Measurements from ENCODE around the gene MLYCD.
A peak's percentile ranks its signal among the peaks of the same experiment; 100 is the strongest.

Gene MLYCD

DNA sequence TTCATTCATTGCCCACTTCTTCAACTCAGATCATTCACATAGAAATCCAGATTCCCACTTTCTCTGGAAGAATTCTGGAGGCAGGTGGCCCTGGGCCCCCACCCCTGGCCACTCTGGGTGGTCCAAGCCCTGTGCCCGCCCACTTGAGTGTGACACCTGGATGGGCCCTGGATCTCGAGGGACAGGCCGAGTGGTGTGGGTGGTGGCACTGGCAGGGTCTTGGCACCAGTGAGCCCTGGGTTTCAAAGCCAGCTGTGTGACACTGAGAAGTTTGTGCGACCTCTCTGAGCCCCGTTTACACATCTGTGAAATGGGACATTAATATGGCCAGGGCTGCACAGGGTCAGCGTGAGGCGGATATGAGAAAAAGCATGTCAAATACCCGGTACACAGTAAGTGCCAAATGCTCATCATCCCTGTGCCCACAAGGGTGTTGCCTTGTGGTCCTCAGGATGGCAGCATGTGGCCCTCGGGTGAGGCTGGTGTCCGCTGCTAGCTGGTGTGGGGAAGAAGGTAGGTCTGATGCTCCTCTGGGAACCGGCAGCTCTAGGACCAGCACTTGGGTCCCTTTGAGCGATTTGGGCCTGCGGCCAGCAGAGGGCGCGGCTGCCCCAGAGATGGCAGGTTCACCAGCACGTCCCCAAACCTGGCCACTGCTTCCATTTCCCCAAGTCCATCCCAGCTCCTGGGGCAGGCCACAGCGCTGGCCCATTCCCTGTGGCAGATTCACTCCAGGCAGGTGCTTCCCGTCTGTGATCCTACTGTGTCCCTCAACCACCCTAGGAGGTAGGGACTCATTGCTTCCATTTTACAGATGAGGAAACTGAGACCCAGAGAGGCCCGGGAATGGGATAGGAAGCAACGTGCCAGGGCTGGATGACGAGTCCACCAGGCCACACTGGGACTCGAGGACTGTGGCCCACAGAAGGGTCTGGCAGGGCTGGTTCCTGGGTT is 57.7 kb downstream of the MLYCD start:
- DNase-seq (ENCODE audit: low spot score), result peak; percentile 72

DNA sequence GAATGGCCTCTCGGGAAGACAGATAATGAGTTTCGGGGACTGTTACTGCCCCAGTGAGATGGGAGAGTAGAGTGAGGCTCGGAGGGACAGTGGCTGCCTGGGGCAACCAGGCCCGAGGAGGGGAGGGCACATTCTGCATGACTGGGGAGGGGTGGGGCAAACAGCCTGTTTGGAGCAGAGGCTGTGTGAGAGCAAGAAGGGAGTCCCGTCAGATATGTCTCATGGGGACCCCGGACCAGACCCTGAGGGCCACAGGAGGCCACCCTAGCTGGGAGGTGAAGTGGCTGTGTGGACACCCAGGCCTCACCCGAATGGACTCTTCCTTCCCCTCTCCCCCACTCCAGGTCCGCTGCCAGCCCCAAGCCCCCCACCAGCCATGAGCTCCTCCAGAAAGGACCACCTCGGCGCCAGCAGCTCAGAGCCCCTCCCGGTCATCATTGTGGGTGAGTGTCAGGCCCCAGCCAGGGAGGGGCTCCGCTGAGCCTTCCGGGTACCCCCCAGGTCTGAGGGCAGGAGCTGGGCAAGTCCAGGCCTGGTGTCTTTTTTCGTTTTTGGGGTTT is 58.5 kb downstream of the MLYCD start:
- no peak for DNase-seq (ENCODE audit: low spot score)

DNA sequence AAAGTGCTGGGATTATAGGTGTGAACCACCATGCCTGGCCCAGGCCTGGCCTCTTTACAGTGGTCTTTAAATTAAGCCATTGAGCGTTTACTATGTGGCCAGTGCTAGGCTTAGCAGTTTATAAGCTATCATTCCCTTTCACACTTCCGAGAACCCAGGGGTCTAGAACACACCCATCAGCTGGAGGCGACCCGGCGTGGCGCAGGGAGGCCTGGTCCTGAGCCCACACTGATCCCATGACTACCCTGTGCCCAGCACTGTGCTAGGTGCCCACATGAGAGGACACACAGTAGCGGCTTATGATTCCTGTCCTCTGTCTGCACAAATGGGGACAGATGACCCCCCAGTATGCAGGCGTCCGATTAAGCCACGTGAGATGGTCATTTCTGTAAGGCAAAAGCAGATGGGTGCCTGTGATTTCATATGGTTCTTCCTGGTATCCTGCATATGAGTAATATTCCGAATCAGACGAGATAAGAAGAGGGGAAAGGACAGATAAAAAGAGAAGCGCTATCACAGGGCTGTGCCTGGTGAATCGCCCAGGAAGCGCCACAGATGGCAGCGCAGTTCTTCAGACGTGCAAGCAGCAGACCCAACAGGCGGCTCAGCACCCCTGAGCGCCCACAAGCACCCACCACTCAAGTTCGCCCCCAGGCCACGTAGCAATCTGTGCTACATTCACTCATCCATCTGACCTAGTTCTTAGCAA is 59.4 kb downstream of the MLYCD start:
- no peak for DNase-seq (ENCODE audit: low spot score)

DNA sequence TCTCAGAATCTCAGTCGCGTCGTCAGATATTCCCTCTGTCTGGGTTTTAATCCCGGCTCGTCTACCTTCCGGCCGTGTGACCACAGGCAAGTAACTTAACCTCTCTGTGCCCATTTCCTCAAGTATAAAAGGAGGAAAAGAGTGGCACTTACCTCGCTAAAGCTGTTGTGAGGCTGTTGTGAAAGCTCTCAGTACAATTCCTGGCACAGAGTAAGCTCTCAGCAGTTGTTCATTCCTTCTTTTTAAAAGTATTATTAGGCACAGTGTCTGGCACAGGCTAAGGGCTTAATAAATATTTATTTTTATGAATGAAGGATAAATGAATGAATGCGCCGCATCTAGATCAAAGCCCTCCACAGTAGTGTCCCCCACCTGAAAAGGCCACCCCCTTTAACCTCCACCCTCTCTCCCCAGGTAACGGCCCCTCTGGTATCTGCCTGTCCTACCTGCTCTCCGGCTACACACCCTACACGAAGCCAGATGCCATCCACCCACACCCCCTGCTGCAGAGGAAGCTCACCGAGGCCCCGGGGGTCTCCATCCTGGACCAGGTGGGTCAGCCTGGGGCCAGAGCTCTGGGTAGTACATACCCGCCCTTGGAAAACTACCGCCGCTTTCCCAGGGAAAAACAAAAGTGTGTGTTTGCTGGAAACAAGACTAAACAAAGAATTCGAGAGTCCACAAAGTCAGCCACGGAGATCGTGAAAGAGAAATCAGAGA is 60.1 kb downstream of the MLYCD start:
- no peak for DNase-seq (ENCODE audit: low spot score)

DNA sequence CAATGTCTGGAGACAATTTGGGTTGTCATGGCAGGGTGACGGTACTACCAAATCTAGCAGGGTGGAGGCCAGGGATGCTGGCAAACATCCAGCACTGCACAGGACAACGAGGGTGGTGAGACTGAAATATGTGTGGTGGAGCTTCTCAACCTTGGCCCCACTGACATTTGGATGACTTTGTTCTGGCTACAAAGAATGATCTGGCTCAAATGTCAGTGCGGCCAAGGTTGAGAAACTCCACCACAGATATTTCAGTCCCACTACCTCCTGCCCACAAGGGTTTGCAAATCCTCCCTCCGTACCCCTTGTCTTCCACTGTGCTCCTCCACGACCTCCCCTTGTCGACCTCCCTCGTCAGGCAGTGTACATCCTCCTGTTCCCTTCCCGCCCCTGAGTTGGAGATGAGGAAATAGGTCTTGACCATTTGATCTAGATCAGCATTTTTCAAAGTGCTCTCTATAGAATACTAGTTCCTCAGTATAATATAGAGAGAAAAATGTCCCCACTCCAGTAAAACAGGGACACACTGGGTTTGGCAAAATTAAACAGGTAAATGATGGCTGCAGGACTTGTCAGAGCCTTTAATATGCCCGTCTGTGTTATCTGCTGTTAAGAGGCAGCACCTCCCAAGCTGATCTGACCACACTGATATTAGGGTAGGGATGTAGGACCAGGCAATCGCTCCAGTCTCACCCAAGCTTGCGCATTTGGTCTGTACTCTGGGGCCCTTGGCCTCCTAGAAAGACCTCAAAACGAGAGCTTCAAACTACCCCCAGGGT is 60.9 kb downstream of the MLYCD start:
- DNase-seq (ENCODE audit: low spot score), result no peak

DNA sequence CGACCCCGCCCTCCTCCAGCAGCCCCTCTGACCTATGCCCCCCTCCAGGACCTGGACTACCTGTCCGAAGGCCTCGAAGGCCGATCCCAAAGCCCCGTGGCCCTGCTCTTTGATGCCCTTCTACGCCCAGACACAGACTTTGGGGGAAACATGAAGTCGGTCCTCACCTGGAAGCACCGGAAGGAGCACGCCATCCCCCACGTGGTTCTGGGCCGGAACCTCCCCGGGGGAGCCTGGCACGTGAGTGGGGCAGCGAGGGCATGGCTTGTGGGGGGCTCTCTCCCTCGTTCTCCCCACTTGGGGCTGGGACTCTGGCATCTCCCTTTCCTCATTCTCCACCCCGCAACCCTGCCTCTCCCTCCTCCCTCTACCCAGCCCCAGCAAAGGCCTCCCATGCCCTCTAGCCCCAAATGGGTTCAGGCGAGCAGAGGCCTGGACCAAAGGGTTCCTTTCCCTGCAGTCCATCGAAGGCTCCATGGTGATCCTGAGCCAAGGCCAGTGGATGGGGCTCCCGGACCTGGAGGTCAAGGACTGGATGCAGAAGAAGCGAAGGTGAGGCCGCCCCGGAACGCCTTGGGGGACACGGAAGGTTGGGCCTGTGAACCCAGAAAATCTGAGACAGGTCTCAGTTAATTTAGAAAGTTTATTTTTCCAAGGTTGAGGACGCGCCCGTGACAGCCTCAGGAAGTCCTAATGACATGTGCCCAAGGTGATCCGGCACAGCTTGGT is 61.8 kb downstream of the MLYCD start:
- DNase-seq (ENCODE audit: low spot score), result no peak

DNA sequence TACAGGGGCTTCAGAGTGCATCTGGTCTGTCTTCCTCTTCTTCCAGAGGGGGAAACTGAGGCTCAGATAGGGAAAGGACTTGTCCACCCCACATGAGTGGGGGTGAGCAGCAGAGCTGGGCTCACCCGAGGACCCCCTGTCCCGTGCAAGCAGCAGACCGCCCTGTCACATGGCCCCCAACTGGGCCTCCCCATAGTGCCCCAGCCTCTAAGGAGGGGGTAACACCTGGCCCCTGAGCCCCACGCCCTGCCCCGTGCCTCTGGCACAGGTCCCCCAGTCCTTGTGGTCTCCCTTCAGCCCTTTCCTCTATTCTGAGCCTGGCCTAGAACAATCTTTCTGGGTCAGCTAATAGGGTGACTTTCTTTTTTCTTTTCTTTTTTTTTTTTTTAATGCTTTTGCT is 62.7 kb downstream of the MLYCD start:
- no peak for DNase-seq (ENCODE audit: low spot score)

DNA sequence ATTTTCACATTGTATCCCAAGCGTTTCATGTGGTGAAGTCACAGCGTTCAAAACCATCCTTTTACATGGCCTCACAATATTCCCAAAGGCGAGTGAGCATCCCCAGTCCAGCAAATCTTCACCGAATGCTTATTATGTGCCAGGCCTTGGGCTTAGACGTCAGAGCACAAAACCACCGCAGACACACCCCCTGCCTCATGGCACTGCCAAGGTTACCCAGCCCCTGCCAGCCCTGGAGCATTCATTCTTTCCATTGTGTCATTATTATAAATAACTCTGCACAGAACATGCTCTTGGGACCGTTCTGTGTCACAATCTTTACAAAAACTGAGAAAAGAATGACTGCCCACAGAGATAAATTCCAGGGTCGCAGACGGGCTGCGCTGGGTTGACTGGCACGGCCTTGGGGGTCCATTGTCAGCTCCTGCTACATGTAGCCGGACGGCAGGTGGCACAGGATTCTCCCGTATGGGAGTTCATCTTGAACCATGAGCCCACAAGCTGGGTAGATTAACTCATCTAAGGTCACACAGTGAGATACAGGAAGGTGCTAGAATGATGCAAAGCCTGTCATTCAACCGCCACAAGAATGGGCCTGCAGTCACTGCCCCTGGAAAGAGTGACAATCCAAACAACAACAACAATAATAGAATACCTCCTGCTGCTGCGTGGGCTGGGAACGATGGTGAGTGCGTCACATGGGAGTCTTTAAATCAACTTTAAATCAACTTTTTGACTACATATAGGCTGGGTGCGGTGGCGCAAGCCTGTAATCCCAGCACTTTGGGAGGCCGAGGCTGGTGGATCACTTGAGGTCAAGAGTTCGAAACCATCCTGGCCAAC is 64.6 kb downstream of the MLYCD start:
- no peak for DNase-seq (ENCODE audit: low spot score)

DNA sequence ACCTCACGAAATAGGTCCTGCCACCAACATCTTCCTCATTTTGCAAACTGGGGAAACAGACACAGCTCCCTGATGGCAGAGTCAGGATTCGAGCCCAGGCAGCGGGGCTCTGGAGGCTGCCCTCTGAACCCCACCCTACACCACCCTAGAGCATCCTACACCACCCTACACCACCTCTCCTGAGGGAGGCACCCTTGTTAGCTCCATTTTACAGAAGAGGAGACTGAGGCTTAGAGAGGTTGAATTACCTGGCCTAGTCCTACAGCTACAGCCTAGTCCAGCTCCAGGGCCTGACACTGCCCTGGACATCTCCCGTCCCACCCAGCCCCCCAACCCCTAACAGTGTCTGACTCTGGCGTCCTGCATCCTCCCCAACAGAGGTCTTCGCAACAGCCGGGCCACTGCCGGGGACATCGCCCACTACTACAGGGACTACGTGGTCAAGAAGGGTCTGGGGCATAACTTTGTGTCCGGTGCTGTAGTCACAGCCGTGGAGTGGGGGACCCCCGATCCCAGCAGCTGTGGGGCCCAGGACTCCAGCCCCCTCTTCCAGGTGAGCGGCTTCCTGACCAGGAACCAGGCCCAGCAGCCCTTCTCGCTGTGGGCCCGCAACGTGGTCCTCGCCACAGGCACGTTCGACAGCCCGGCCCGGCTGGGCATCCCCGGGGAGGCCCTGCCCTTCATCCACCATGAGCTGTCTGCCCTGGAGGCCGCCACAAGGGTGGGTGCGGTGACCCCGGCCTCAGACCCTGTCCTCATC is 65.9 kb downstream of the MLYCD start:
- no peak for DNase-seq (ENCODE audit: low spot score)

DNA sequence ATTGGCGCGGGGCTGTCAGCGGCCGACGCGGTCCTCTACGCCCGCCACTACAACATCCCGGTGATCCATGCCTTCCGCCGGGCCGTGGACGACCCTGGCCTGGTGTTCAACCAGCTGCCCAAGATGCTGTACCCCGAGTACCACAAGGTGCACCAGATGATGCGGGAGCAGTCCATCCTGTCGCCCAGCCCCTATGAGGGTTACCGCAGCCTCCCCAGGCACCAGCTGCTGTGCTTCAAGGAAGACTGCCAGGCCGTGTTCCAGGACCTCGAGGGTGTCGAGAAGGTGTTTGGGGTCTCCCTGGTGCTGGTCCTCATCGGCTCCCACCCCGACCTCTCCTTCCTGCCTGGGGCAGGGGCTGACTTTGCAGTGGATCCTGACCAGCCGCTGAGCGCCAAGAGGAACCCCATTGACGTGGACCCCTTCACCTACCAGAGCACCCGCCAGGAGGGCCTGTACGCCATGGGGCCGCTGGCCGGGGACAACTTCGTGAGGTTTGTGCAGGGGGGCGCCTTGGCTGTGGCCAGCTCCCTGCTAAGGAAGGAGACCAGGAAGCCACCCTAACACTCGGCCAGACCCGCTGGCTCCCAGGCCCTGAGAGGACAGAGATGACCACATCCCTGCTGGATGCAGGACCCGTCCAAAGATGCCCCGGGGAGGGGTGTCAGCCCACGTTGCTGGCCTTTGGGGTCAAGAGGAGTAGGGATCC is 66.7 kb downstream of the MLYCD start:
- no peak for DNase-seq (ENCODE audit: low spot score)

DNA sequence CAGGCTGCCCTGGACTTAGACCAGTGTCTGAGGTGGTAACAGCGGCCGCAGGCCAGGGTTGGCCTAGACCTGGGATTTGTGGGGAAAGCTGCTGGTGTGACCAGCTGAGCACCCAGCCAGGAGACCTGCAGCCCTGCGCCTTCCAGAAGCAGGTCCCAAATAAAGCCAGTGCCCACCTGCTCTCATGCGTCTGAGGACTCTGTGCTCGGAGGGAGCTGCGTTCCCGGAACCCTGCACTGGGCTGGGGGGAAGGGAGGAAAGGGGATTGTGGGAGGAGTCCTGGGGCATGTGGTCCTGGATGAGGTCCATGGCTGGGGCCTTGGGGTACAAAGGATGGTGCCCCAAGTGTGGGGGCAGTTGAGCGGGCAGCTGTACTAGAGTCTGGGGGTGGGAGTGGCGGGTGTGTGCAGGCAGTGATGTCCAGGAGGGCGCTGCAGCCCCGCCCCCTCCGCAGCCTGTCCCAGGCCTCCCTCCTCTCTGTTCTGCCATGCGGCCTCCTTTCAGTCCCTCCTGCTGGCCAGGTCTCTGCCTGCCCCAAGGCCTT is 67.3 kb downstream of the MLYCD start:
- DNase-seq (ENCODE audit: low spot score), result no peak

DNA sequence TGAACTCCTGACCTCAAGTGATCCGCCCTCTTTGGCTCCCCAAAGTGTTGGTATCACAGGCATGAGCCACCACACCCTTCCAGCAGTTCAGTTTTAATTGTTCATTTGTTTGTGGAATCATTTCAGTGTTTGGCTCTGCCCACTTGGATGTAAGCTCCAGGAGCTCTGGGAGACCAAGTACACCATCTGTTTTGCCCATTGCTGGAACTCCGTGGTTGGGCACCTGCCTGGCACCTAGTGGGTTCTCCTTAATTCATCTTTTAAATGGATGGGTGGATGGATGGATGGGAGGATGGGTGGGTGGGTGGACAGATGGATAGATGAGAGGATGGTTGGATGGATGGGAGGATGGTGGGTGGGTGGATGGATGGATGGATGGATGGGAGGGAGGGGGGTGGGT is 68.2 kb downstream of the MLYCD start:
- DNase-seq (ENCODE audit: low spot score), result no peak

DNA sequence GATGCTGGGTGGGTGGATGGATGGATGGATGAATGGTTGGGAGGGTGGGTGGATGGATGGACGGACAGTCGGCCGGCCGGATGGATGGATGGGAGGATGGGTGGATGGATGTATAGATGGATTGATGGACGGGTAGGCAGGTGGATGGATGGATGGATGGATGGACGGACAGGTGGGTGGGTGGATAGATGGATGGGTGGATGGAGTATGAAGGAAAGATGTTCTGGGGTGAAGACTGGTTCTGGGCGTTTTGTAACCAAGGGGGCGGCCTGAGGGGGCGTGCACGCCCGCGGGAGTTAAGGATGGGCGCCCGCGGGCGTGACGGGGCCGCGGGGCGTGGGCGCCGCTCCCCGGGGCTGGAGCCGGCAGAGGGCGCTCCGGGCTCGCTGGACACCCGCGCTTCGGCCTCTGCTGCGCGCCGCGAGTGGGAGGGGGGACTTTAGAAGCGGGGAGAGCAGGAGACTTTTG is 69.0 kb downstream of the MLYCD start, which contains the start of gene NECAB2:
NECAB2 (plus strand) TSS at position 407 of the 468 bp plus-strand sequence. CDS start 405 bp downstream, outside the sequence.
- DNase-seq (ENCODE audit: low spot score), result peak; percentile 29

DNA sequence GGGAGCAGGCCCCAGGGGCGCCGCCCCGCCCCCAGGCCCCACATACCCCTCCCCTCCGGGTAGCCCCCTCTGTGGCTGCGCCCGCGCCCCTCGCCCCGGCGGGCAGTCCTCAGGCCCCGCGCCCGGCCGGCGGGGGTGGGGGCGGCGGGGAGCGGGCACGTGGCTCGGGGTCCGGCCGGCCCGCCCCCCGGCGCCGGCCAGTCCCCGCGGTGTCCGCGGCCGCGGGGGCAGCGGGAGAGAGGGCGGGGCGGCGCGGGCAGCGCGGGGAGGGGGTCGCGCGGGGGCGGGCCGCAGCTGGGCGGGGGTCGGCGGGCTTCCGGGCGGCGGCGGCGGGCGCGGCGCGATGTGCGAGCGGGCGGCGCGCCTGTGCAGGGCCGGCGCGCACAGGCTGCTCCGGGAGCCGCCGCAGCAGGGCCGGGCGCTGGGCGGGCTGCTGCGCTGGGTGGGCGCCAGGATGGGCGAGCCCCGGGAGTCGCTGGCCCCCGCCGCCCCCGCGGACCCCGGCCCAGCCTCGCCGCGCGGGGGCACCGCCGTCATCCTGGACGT is 69.5 kb downstream of the MLYCD start:
- no peak for DNase-seq (ENCODE audit: low spot score)

DNA sequence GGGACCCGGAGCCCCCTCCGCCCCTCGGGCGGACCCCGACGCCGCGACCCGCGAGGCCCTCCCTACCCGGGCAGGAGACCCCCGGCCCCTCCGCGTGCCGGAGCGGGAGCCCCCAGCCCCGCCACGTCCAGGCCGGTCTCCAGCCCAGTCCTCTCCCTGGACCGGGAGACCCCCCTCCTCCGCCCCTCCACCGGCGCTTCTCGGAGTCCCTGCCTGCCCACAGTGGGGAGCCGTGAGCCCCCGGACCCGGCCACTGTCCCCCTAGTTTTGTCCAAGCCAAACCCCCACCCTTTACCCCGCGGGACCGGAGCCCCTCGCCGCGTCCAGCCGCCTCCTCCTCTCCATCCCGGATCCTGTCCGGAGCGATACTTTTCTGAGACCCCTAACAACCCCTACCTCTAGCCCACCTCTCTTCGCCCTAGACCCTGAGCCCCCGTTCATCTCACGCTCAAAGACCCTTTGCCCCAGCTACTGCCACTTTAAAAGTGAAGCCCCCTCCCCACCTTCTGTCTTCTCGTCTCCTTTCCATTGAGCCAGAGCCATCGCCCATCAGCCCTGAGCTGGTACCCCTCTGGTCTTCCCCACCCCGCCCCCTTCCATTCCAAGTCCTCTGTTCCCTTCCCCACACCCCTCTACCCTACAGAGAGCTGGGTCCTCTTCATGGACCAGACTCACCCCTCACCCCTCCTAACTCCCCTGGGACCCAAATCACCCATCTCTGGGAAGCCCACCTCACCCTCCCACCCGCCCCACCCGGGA is 70.2 kb downstream of the MLYCD start:
- DNase-seq (ENCODE audit: low spot score), result no peak

DNA sequence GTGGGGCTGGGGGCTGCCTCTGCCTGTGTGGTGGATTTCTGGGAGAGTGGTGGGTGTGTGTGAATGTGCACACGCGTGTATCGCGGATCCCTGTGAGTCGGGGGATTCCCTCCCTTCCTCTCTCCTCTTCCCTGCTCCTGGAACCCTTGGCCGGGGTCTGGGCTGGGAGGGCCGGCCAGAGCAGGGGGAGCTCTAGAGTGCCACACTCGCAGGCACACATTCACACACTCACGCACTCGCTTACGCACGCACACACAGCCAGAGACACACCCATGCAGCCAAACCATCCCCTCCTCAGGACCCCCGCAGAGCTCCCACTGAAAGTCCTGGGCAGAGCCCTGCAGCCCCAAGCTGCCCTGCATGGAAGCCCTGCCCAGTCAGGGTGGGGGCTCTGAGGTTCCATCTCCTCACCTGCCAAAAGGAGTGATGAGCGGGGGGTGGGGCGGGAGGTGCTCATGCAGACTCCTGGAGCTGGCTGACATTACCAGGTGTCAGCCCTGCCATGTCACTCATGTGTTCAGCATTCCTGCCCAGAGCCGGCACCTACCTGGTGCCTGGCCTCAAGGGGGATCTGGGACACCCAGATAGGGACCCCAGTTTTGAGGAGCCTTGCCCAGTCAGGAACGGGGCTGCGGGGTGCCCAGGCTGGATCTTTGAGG is 71.0 kb downstream of the MLYCD start:
- no peak for DNase-seq (ENCODE audit: low spot score)
